Activated CD8-positive, alpha-beta memory T cell treated with anti-CD3 and anti-CD28 coated beads for 48 hours (primary cell): ENCODE measurements around the gene KIRREL3.

Experiments
- DNase-seq, 3 experiments: peaks; one replicate each; pipeline ENCODE4 v3.0.0-alpha.2; 2020; ENCODE audit warnings: low read depth in 2 of 3, low spot score in 2 of 3

Gene KIRREL3

GRCh38 chr11:127000291-127000968 lies at the start of gene KIRREL3:
Gene KIRREL3 (minus strand): TSS chr11:127000770.
- no peak for DNase-seq

GRCh38 chr11:127050186-127050585 lies 49.6 kb upstream of the KIRREL3 start:
- no peak for DNase-seq

- no peak for DNase-seq
Observed at GRCh38 chr11:127049486-127049885, 48.9 kb upstream of the KIRREL3 start.

DNA sequence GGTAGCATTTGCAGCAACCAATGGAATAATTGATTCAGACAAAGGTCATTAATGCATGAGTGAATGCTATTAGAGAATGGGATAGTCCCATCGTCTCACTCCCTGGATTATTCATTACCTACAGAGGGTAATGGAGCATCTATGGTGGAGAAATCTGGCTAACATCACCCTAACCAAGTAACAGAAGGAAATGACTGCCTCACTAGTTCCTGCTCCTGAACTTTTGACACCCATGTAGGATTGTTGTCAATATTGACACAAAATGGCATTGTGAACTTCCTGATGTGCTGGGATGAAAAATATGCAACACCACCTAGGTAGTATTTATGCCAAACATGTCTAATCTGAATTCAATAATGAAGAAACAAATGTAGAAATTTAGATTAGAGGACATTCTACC lies 44.0 kb upstream of the KIRREL3 start:
- no peak for DNase-seq

DNA sequence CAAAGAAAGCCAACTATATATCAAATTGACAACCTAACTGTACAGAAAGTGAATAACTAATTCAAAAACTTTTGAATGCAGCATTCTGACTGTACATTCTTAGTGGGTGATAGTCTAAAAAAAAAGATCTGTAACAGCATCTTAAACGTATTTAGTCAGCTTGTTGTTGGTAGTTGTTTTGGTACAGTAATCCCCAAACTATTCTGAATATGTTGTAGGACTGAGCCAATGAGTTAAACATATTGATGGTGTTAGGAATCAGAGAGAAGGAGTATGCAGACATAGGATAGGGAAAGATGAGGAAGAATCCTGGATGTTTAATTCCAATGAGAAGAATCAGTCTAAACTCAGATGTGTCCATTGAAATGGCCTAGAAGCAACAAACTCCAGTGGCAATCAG lies 41.9 kb upstream of the KIRREL3 start:
- DNase-seq, result no peak

DNA sequence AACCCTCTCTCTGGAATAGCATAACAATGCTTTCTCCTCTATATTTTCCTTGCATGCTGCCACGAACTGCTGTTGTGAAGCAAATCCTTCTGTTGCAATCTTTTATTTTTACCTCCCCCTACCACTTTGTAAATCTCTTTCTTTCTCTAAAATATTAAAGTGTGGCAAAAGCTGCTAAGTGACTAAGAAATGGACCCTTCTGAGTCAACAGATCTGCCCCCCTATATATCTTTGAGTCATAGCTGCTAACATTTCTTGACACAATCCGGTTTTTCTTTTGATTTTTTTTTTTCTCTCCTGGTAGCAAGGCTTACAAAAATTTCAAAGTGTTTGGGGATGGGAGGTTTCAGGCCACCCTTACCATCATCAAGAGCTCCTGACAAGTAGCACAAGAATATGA lies 39.0 kb upstream of the KIRREL3 start:
- DNase-seq, result no peak

GRCh38 chr11:127037596-127037995 lies 37.0 kb upstream of the KIRREL3 start:
- no peak for DNase-seq

DNA sequence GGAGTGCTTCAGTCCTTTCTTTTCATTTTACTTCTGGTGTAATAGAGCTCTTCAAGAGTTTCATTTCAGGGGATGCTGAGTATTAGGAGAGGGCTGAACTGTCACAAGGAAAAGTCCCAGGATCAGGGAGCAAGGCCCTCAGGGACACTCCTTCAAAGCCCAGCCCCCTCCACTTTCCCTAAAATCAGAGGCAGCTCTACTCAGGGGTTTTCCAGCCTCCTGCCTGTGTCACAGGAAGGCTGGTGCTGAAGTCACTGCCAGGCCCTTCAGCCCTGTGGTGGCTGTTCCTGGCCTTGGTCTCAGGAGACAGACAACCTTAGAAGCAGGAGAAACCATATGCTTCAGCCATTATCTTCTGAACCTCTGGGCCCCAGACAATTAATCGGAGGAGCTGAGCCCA lies 36.4 kb upstream of the KIRREL3 start:
- DNase-seq, result no peak

GRCh38 chr11:127035824-127036223 lies 35.3 kb upstream of the KIRREL3 start:
- DNase-seq, result no peak

DNA sequence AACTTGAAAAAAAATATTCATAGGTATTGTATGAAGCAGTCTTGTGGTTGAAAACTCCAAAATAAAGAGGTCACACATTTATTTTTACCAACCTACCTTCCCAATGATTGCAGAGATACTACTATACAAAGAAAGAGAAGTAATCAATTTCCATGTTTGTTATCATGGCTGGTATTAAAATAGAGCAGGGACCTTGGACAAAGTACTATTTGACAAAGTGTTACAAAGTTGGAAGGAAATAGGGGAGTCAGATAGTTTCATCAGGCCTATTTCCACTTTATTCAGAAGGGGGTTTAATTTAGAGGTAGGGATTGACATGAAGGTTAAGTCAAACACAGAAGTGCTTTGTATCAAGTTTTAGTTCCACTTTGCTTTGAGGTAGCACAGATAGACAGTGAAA lies 34.4 kb upstream of the KIRREL3 start:
- no peak for DNase-seq

DNA sequence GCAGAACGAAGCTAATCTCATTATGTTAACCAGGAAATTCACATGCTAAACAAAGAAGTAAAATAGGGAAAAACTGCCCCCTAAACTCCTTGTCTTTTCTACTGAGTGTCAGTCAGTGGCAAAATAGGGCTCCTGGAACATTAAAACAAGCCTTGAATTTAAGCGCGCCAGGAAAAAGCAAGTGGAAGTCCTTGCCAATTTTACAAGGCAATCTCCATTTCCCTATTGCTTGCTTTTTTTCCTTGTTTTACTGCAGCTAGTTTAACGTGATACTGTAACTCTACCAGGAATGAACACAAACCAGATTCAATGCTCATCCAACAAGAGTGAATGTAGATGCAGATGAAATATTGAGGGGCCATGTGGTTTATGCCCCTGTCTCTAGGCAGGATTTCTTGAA lies 28.1 kb upstream of the KIRREL3 start:
- DNase-seq, result no peak

- no peak for DNase-seq
Observed at GRCh38 chr11:127027789-127028188, 27.2 kb upstream of the KIRREL3 start.

DNA sequence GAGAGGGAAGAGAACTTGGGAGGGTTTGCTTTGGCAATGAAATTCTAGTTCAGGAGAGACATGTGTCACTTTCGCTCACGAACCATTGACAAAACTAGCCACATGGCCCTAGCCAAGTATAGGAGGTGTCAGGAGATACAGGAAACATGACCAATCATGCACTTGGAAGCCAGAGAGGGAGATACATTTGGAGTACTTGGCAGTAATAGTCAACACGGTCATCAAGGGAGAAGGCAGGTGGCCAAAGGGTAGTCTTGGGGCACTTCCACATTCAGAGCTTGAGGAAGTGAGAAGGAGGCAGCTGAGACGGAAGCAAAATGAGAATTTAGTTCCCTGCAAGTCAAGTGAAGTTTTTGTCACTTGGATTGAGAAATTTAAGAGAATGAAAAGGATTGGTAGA lies 26.4 kb upstream of the KIRREL3 start:
- no peak for DNase-seq

GRCh38 chr11:127023991-127024390 lies 23.4 kb upstream of the KIRREL3 start:
- no peak for DNase-seq

DNA sequence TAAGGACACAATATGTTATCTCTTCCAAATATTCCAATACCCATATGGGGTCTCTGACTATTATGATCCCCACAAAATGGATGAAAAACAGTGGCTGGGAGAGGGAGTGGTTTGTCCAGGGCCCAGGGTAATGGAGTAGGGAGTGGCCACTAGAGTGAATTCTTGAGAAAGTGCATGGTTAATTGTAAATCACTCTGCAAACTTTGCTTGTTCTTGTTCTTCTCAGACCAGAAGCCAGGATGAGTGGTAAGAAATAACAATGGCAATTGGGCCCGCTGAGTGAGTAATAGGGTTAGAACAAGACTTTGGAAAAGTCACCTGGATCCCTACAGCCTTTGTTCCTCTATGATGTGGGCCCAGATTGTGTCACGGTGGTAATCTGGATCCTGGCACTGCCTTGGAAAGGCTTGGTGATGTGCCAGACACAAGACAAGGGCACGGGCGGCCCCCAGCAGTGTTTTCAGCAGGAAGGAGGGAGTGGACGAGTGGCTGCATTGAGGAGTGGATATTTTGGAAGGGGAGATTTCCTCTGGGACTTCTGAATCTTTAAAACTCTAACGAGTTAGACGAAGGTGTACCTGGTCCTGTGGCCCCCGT lies 18.2 kb upstream of the KIRREL3 start:
- DNase-seq, result no peak

DNA sequence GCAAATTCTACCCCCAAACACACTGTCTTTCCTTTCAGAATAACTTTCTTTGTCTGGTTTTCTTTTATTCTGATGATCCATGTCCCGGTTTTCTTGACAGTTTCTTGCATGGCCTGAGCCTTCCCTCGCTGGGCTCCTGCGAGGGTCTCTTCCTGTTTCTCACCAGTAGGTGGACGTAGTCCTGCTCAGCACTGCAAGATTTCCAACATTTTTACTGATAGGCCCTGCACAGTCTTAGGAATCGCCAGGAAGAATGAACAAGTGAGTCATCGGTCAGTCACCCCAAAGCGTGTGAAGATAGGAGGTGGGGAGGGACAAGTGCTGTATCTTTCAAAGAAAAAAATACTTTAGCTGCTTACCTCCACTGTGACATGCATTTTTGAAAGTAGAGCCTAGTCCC lies 16.9 kb upstream of the KIRREL3 start:
- DNase-seq, result no peak

DNA sequence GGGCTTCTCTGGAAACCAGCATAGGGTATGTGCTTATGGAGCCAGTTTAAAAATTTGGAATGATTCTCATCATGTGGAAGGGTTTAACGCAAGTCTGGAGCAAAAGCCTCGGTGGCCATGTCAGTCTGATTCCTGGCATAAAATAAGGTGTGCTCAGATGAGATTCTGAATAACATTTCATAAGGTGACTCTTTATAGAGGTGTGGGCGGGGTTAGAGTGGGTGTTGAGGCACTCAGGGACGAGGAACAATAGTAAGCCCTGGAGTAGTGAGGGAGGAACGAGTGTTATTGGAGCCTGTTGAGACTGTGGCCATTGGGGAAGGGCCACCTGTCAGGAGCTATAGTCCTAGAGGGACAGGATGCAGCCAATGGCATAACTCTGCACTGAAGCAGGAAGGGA lies 13.0 kb upstream of the KIRREL3 start:
- DNase-seq, result no peak

GRCh38 chr11:127006311-127006710 lies 5.7 kb upstream of the KIRREL3 start:
- DNase-seq, result no peak

GRCh38 chr11:127003260-127003981 lies 2.9 kb upstream of the KIRREL3 start:
- DNase-seq, result no peak

DNA sequence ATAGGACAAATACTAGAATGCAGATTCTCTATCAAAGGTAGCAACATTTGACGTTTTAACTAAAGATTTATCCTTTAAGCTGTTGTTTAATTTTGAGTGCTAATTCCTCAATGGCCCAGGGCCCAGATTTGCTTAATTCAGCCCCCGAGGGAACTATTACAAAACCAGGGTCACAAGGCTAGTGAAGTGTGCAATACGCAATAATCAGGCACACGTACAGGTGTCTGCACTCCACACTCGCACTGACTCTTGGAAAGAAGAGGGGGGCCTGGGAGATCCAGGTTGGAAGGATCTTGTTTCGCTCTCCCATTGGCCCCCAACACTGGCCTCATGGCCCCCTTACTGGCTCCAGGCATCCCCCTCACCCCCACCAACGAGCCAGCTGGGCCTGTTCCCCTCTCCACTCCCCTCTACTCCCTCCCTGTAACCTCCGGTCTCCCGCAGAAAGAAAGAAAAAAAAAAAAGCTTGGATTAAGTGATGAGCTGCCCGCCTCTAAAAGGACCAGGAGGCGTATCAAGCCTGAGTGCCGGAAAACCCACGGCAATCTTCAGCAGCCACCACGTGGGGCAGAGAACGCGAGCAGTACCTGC lies 2.2 kb upstream of the KIRREL3 start:
- DNase-seq, result no peak

- no peak for DNase-seq
Observed at GRCh38 chr11:127000981-127001380, 411 bp upstream of the KIRREL3 start.

DNA sequence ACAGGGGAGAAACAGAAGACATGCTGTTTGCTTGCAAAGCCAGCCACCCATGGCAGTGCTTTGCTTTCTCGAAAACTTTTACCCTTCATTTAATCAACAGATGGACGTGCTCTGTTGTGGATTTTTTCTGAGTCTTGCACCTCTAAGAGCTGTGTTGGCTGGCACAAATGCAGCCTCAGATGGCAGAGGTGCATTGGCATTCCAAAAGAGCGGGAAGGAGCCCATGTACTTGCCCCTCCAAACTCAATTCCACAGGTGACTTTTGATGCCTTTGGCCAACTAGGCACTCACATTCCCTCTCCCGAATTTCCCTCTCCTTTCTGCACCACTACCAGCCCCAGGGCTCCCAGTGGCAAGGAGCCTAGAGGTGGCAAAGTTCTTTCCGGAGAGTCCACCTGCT lies 1.2 kb downstream of the KIRREL3 start:
- DNase-seq, result no peak
